ENCODE data around the gene FERMT2.

DNA sequence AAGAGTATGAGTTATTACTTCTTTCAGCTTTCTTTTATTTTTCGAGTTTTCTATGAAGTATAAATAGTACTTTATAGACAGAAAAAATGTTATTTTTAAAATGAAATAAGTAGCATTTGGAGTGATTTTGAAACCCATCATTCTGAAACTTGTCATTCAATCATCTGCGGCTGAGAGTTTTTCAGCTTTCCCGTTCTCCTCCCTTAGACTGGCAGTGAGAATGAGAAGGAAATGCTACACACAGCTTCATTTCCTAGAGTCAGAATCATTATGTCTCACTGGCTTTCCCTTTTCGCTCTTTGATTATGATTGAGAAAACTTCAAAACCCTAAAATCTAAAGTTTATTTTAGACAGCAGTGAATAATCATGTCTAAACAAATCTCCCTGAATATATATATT lies 125.8 kb downstream of the FERMT2 start:
- TF ChIP-seq NR3C1 (IDR thresholded peaks at IDR 0.05), result no peak
- no peak for TF ChIP-seq POLR2A (IDR thresholded peaks at IDR 0.05; ENCODE audit: low read length)
